Measurements from ENCODE around the gene USP3. TPM values are rescaled to one million over a fixed set of nuclear protein-coding genes. Genes with fewer than 3 reads are reported as not detected.

USP3 gene
- total RNA-seq, 1 donor from 2014 or later = 60.0 TPM

- DNase-seq = no peak
Observed at GRCh38 chr15:63544258-63545026, 40.0 kb downstream of the USP3 start.

- DNase-seq = no peak
Observed at GRCh38 chr15:63545520-63545919, 41.1 kb downstream of the USP3 start.

GRCh38 chr15:63551400-63551799 lies 47.0 kb downstream of the USP3 start:
- no peak for DNase-seq

- DNase-seq = peak; percentile 20
Observed at GRCh38 chr15:63553388-63553791, 49.0 kb downstream of the USP3 start.

GRCh38 chr15:63554337-63554927 lies 50.0 kb downstream of the USP3 start:
- DNase-seq = no peak

- DNase-seq = no peak
Observed at GRCh38 chr15:63555507-63555906, 51.1 kb downstream of the USP3 start.

- DNase-seq = no peak
Observed at GRCh38 chr15:63556246-63556645, 51.9 kb downstream of the USP3 start.

GRCh38 chr15:63556736-63557135 lies 52.3 kb downstream of the USP3 start:
- DNase-seq = no peak

- DNase-seq = no peak
Observed at GRCh38 chr15:63559753-63560152, 55.4 kb downstream of the USP3 start.

- no peak for DNase-seq
Observed at GRCh38 chr15:63560741-63561448, 56.5 kb downstream of the USP3 start.

- no peak for DNase-seq
Observed at GRCh38 chr15:63564093-63564492, 59.7 kb downstream of the USP3 start.

- no peak for DNase-seq
Observed at GRCh38 chr15:63565536-63566186, 61.3 kb downstream of the USP3 start.

GRCh38 chr15:63572749-63573464 lies 68.5 kb downstream of the USP3 start:
- DNase-seq = no peak

GRCh38 chr15:63573533-63573932 lies 69.1 kb downstream of the USP3 start:
- DNase-seq = no peak

GRCh38 chr15:63575312-63575711 lies 70.9 kb downstream of the USP3 start:
- no peak for DNase-seq

- DNase-seq = peak; percentile 45
Observed at GRCh38 chr15:63576441-63576840, 72.0 kb downstream of the USP3 start.

- no peak for DNase-seq
Observed at GRCh38 chr15:63582179-63582578, 77.8 kb downstream of the USP3 start.

GRCh38 chr15:63582718-63583426 lies 78.5 kb downstream of the USP3 start:
- no peak for DNase-seq

- no peak for DNase-seq
Observed at GRCh38 chr15:63586790-63587189, 82.4 kb downstream of the USP3 start.

- DNase-seq = no peak
Observed at GRCh38 chr15:63587527-63587926, 83.1 kb downstream of the USP3 start.

GRCh38 chr15:63588826-63589225 lies 84.4 kb downstream of the USP3 start:
- DNase-seq = no peak
